DOHH2 (cell line): ENCODE data around the gene CRYZL1.

ENCODE experiments used
- H3F3A ChIP-seq: fragments of 200-600 bp; sonication (generic), shearing (Covaris generic); 2 replicates; pipeline ENCODE4 v1.6.0; 2016; ENCODE audit warnings: antibody characterized with exemption, mild to moderate bottlenecking; ENCODE audit not compliant: control insufficient read depth, insufficient read depth
- H3K27ac ChIP-seq: fragments of 200-600 bp; sonication (generic); 2 replicates; pipeline ENCODE4 v1.5.1; 2014; ENCODE audit warnings: low read depth, mild to moderate bottlenecking, low read length, moderate library complexity
- H3K27me3 ChIP-seq: fragments of 200-600 bp; sonication (generic); 2 replicates; pipeline ENCODE4 v1.6.1; 2014; ENCODE audit warnings: mild to moderate bottlenecking, low read length, mixed read lengths; ENCODE audit not compliant: control insufficient read depth
- H3K36me3 ChIP-seq: fragments of 200-600 bp; sonication (generic); 2 replicates; pipeline ENCODE4 v1.6.1; 2014; ENCODE audit warnings: mild to moderate bottlenecking, low read length, moderate library complexity, mixed read lengths; ENCODE audit not compliant: control insufficient read depth
- H3K4me1 ChIP-seq: fragments of 200-600 bp; sonication (generic); 2 replicates; pipeline ENCODE4 v1.6.1; 2014; ENCODE audit warnings: mild to moderate bottlenecking, low read length, mixed read lengths; ENCODE audit not compliant: control insufficient read depth
- H3K4me2 ChIP-seq: fragments of 200-600 bp; sonication (generic); 2 replicates; pipeline ENCODE4 v1.6.0; 2014; ENCODE audit warnings: mild to moderate bottlenecking, low read length, moderate library complexity
- H3K4me3 ChIP-seq: fragments of 200-600 bp; sonication (generic); 2 replicates; pipeline ENCODE4 v1.5.1; 2014; ENCODE audit warnings: mild to moderate bottlenecking, low read length, mixed read lengths
- H3K79me2 ChIP-seq: fragments of 200-600 bp; sonication (generic); 2 replicates; pipeline ENCODE4 v1.6.1; 2014; ENCODE audit warnings: mild to moderate bottlenecking, low read length, mixed read lengths; ENCODE audit not compliant: control insufficient read depth
- H3K9me2 ChIP-seq: fragments of 200-600 bp; sonication (generic); replicated peaks from 2 replicates; pipeline ENCODE4 v1.6.1; 2014; ENCODE audit warnings: mild to moderate bottlenecking, low read length, mixed read lengths; ENCODE audit not compliant: control insufficient read depth
- H3K9me3 ChIP-seq: fragments of 200-600 bp; sonication (generic); 2 replicates; pipeline ENCODE4 v1.6.1; 2014; ENCODE audit warnings: antibody characterized with exemption, low read length, mixed read lengths; ENCODE audit not compliant: control insufficient read depth, insufficient read depth
- H4K20me1 ChIP-seq: fragments of 200-600 bp; sonication (generic); 2 replicates; pipeline ENCODE4 v1.6.0; 2014; ENCODE audit warnings: low read depth, mild to moderate bottlenecking, antibody characterized with exemption, low read length, moderate library complexity; ENCODE audit not compliant: control insufficient read depth, insufficient read depth
- CTCF ChIP-seq: fragments of 200-600 bp; sonication (generic); IDR thresholded peaks from one replicate; pipeline ENCODE4 v1.5.1; 2014; ENCODE audit warnings: antibody characterized with exemption, mild to moderate bottlenecking, low read depth, low read length; ENCODE audit not compliant: poor library complexity, severe bottlenecking
- EZH2phosphoT487 ChIP-seq: fragments of 200-600 bp; sonication (generic); IDR thresholded peaks from 2 replicates; pipeline ENCODE4 v1.6.1; 2017; ENCODE audit warnings: borderline replicate concordance, mild to moderate bottlenecking, antibody characterized with exemption, low read length, moderate library complexity, mixed read lengths

The CRYZL1 gene

DNA sequence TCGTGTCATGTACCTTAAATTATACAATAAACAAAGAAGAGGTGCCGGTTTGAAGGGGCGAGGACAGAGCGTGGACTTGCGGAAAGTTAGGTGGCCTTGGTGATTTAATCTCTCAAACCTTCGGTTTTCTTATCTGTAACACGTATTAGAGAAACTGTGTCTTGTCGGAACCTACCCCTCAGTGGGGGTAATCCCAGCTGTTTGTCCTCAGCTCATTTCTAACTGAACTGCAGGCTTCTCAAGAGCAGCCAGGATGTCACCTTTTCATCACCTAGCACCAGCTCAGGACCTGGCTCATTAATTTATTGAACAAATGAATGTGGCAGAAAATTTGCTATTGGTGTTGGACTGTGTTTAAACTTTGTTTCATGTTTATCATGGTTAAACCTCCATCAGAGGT is 31.9 kb upstream of the CRYZL1 start:
- TF ChIP-seq EZH2phosphoT487 (no peak), CTCF (no peak)
- Histone ChIP-seq H3F3A (no peaks in the 10 kb centered on the region), H4K20me1 (no peaks in the 10 kb centered on the region), H3K9me2 (no peaks in the 10 kb centered on the region), H3K79me2 (peaks cover 3% of the 10 kb centered on the region; the same call in 1 of the 2 replicates), H3K4me3 (no peak overlapping the region), H3K9me3 (no peaks in the 10 kb centered on the region), H3K36me3 (no peaks in the 10 kb centered on the region), H3K27ac (no peak overlapping the region), H3K4me1 (no peaks in the 10 kb centered on the region), H3K4me2 (no peak overlapping the region), H3K27me3 (no peaks in the 10 kb centered on the region)

DNA sequence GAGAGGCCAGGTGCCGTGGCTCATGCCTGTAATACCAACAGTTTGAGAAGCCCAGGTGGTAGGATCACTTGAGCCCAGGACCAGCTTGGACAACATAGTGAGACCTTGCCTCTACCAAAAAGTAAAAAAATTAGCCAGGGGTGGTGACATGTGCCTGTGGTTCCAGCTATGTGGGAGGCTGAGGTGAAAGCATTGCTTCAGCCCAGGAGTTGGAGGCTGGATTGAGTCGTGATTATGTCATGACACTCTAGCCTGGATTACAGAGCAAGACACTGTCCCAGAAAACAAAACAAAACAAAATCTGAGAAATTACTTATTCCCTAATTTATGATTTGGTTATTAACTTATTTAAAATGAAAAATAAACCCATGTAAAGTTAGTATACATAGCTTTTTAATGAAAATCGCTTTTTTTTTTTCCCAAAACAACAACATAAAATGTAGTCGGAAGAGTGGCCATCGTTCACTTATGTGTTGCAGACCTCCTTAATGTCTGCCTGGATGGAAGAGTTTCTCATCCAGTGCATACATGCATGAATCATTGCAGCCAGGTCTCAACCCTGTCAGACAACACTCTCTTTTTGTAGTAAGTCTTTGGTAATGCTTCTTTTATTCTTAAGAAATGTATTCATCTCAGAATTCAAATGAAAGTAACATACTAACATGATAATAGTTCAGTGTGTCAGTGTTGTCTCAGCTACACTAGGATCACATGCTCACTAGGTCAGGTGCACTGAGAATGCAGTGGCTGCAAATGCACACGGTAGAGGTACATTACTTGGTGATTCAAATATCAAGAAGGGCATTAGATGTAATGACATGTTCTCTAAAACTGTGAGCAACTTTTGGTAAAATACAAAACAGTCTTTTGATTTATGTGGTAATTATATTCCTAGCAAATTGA is 28.8 kb upstream of the CRYZL1 start:
- no peak overlapping the region for H3K4me2 ChIP-seq
- peaks cover 3% of the 10 kb centered on the region; the same call in 1 of the 2 replicates for H3K79me2 ChIP-seq

DNA sequence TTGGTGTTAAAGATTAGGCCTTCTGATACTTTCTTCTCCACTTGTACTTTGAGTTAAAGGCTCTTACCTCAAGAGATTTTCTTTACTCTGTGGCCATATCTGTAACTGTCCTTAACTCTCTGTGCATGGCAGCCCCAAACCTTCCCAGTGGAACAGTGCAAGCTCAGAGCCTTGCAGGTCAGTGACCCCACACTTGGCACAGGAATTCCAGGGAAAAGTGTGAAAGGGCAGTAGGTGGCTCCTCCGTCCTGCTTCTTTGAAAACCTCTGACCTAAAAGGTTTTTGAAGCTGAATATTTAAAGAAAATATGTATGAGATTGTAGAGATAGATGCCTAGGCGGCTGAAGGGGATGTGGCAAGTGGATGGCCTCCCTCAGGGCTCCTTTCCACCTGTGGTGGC is 27.1 kb upstream of the CRYZL1 start:
- H3K4me1 ChIP-seq = no peaks in the 10 kb centered on the region
- TF ChIP-seq EZH2phosphoT487 (no peak), CTCF (no peak)
- H3K36me3 ChIP-seq = no peaks in the 10 kb centered on the region
- no peak overlapping the region for H3K27ac ChIP-seq
- no peaks in the 10 kb centered on the region for H3K9me3 ChIP-seq
- no peaks in the 10 kb centered on the region for H4K20me1 ChIP-seq
- H3K4me2 ChIP-seq = no peak overlapping the region
- H3K4me3 ChIP-seq = no peak overlapping the region
- no peaks in the 10 kb centered on the region for H3F3A ChIP-seq
- H3K79me2 ChIP-seq = peaks cover 3% of the 10 kb centered on the region; the same call in 1 of the 2 replicates
- no peaks in the 10 kb centered on the region for H3K9me2 ChIP-seq
- H3K27me3 ChIP-seq = no peaks in the 10 kb centered on the region

More for the DNA sequence above, 28.8 kb upstream of the CRYZL1 start:
- Histone ChIP-seq H3K9me2 (no peaks in the 10 kb centered on the region), H3K4me3 (no peak overlapping the region), H3K36me3 (no peaks in the 10 kb centered on the region), H4K20me1 (no peaks in the 10 kb centered on the region), H3K27ac (no peak overlapping the region), H3K9me3 (no peaks in the 10 kb centered on the region), H3K27me3 (no peaks in the 10 kb centered on the region), H3K4me1 (no peaks in the 10 kb centered on the region), H3F3A (no peaks in the 10 kb centered on the region)
- TF ChIP-seq EZH2phosphoT487 (no peak), CTCF (no peak)
